GM21576 (cell line): ENCODE results near the gene SH2D7.

ENCODE experiments used
- ATAC-seq: cut with Tn5 transposase; IDR thresholded peaks from one replicate; pipeline ENCODE4 v1.9.1; 2021; ENCODE audit warnings: mild to moderate bottlenecking, moderate library complexity; ENCODE audit not compliant: unreplicated experiment

SH2D7 gene

DNA sequence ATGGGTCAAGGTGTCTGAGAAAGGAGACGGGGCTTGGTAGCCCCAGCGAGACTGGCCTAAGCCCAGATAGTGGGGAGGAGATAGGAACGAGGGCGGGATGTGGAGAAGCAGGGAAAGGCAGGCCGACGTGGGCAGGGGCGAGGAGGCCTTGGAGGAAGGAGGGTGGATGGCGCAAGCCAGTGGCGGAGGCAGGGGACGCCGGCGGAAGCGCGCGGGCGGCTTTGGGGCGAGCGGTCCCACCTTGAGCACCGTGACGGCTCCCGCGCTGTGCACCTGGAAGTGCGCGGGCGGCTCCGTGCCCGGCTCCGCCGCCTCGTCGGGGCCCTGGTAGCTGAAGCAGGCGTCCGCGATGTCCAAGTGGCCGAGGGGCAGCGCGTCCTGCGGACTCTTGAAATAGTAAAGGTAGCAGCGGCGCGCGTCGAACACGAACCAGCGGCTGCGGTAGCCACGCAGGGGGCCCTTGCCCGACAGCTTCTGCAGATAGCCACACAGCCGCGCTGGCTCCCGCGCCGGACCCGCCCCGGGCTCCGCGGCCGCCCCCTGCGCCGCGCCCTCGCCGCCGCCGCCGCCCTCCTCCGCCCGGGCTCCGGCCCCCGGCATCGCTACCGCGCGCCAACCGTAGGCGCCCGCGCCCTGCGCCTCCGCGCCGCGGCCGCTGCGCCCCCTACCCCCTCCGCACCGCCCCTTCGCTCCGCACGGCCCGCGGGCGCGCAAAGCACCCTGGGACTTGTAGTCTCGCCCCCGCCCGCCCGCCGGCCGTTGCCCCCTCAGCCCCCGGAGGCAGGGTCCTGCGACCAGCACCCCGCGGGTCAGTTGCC, 15.1 kb upstream of the SH2D7 start, which contains the start of gene TBC1D2B:
TSS of gene TBC1D2B (minus strand) at position 659 of the 818 bp plus-strand sequence. CDS start at position 600, 59 bp downstream.
- ATAC-seq = peak; percentile 59

DNA sequence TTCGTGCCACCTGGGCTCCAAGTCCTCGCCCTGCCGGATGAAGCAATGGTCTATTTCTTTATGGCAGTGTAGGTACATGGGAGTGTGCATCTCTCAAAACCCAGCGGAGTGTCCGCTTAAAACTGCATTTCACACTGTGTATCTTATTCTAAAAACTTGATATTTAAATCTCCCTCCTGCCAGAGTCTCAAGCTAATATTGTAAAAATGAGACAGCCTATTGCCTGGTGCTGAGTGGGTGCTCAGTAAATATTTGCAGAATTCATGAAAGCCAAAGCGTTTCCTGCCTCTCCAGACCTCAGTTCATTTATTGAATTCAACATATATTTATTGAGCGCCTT, 14.5 kb upstream of the SH2D7 start:
- no peak for ATAC-seq

DNA sequence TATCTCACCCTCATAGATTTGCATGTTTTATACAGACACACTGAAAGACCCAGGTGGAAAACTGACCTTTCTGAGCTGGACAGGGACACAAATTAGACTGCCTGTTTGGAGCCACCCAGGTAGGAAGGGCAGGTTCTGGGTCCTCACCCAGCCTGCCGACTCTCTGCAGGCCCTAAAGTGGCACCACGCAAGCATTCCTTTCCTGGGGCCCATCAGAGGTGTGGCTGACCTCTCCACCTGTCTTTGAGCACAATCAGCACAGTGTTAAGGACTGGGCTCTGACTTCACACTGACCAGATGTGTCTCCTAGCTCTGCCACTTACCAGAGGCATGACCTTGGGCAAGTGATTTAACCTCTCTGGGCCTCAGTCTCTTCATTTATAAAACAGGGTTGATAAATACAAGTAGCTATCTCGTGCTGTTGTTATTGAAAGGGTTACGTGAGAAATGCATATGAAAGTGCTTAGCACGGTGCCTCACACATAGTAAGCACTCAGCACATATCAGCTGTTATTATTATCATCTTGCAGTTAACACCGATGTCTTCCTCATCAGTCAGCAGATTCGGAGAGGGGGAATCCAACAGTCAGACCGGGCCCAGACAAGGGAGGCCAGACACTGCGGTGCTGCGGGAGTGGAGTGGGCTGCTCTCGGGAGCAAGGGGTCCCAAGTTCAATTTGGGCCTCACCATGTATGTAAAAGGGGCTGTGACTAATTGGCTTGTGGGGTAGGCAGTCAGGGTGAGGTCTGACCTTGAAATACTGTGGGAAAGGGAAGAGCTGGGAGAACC, 12.9 kb upstream of the SH2D7 start:
- no peak for ATAC-seq

DNA sequence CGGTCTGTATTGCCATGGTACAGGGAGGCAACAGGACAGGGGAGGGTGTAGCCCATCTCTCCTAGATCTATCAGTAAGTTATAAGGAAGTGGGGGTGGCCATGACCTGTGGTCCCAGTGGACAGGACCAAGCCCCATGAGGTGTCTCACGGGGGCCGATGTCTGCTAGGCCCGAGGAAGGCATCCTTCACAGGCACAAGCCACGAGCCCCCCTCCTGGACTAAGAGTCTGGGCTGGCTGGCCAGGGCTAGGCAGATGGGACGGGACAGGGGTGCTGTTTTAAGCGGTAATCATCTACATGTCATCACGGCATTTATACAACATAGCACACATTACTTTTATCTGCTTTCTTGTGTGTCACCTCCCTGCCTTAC, 12.3 kb upstream of the SH2D7 start:
- no peak for ATAC-seq

DNA sequence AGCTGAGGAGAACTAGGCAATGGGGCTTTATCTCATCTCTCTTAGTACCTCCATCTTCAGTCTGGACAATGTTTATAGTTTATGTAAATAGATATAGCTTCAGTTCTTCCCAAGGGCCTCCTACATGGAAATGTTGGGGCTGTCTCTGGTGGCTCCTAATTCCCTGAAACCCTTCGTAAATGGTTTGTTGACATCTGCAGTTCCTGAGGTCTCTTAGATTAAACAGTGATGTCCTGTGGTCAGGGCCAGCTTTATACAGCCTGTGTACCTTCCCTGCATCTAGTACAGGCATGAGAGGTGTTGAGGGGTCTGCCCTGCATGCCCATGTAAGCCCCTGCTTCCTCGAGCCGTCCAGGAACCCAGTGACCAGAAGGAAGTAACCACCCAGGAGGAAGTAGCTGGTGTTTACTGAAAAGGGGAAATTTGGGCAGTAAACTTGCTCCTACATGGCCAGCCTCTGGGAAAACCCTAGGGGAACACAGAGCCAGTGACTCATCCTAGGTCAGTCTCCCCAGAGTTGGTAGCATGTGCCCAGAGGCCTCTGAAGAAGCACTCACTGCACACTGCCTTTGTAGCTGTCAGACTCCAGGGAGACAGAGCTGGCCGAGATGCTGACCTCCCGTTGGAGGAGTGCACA, 10.1 kb upstream of the SH2D7 start:
- no peak for ATAC-seq

DNA sequence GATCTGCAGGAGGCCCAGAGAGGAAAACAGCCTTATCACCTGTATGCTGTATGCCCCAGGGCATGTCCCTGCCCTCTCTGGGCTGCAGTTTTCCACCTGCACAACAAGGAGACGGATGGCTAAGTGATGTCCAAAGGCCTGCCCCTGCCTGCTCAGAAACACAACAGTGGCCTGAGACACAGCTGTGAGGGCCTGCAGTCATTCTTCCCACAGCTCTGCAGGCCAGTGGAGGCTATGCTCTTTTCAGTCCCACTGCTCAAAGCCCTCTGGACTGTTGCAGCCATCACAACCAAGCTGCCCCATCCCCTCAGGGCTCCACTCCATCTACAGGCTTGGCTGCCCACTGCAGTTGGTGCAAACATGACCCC, 9.6 kb upstream of the SH2D7 start:
- no peak for ATAC-seq

DNA sequence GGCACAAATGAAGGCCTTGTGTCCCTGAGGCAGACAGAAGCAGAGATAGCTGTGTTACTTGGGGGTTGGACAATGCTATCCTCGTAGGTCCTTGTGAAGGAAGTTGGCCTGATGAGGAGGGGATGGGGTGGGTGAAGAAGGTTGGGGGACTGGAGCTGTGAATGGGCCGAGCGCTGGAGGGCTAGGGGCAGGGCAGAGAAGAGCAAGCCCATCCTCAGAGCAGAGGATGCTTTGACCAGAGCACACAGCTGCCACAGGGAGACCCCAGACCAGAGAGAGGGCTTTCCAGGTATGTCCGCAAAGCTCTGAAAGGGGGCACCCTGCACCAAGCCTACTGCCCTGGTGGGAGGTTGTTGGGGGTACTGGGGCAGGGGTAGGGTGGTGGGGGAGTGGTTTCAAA, 9.2 kb upstream of the SH2D7 start:
- ATAC-seq = no peak

DNA sequence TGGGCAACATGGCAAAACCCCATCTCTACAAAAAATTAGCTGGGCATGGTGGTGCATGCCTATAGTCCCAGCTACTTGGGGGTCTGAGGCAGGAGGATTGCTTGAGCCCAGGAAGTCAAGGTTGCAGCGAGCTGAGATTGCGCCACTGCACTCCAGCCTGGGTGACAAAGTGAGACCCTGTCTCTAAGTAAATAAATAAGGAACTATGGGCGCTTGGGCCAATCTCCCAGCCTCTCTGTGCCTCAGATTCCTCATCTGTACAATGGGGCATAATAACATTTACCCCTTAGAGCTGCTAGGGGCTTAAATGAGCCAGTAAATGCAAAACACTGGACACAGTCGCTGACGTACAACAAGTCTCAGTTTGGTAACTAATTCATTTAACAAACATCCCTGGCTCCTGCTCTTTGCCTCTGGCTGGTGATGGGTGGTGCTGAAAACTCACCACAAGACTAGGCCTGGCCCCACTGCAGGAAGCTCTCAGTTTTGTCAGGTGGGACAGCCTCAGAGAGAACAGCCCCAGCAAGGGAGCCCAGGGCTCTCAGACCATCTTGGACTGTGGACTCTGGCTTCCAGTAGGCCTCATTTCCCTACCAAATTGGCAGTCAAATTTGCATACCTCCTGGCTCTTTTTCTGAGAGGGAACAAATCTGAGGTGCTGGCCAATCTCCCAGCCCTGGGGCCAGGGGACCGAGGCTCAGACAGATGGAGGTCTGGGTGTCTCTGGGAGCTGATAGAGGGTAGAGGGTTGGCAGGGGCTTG, 8.5 kb upstream of the SH2D7 start:
- ATAC-seq = no peak

DNA sequence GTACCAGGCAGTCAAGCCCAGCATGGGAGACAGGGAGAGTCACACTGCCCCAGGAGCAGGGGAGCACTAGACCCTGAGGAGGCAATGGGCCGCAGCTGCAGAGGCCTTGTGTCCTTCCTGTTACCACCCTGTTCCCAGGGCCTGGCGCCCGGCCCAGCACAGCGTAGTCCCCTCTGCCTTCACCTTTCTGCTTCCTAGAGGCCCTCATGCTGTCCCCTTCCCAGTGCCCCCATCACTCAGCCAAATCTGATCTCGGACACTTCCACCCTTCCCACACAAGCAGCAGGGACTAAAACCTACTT, 8.0 kb upstream of the SH2D7 start:
- ATAC-seq = no peak

DNA sequence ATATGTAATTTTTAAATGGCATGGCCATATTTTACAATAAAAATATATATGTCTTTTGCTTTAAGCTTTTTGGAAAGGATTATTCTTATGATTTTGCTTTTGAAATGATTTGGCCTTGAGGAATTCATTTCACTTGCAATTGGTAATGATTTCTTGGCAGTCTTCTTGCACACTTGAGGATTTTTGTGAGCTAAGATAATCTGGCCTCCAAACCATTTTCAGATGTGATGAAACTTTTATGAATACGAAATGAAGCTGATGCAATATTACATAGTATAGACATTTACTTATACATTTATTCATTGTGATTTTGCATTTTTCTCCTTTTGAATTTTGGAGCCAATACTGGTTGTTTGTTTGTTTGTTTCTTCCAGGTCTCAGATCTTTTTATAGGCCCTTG, 6.4 kb upstream of the SH2D7 start:
- no peak for ATAC-seq

DNA sequence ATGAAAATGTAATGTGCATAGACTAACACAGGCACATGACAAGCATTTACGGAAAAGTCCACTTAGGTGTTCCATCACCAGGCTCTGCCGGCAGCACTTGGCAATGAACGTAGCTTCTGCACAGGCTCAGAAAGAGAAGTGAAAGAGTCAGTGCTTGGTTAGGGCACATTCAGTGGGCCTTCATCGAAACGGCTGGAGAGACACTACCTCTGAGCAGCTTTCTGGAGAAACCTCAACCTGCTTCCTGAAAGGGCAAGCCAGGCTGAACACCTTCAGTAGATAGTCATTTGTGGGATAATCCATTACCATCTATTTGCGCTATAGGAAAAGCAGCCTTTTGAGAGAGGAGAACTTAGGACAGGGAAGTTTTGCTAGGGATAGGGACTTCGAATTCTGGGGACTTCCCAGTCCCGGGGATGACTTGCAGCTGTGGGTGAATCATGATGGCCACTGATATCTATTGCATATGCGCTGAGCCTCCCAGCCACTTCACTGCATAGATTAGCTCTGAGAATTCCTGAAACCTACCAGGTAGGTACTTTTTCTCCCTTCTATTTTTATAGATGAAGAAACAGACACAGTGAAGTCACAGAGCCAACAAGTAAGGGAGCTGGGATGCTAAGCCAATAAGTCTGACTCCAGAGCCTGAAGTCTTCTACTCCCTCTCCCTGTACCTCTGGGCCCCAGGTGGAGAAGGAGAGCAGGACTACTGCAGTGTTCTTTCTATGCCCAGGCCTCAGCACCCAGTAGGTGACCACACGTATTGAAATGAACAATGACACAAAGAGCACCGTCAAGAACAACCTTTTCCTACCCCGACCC, 4.2 kb upstream of the SH2D7 start:
- peak; percentile 78 for ATAC-seq

DNA sequence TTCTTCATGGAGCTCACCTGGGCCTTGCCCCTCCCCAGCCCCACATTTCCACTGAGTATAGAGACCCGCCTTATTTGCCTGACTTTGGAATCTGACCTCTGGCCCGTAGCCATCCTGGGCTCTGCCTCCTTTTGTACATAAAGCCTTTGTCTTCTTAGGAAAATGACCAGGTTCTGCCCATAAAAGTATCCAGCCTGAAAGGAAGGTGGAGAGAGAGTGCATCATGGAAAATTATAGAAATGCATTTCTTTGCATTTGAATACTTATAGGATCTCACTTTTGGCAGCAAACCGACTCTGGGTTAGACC, 3.6 kb upstream of the SH2D7 start:
- no peak for ATAC-seq

DNA sequence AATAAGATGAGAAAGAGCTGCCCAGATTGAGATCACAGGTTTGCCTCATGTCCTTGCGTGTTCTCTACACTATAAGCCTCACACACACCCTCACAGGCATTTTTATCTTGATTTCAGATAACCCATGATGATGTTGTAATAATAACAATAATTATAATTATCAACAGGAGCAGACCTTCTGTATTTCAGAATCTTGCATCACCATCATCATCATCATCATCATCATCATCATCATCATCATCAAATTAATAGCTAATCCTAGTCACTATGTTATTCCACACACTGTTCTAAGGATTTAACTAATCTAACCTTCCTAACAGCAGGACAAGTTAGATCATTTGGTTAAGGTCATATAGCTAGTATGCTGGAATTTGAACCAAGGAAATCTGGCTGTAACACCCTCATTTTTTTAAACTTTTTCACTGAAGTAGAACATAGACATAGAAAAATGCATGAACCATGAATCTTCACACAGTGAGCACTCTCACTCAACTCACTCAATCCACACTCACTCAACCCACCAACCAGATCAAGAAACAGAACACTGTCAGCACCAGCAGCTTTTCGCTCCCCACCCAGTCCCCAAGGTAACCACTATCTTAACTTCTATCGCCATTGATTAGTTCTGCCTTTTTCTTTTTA, 1.8 kb upstream of the SH2D7 start:
- no peak for ATAC-seq

DNA sequence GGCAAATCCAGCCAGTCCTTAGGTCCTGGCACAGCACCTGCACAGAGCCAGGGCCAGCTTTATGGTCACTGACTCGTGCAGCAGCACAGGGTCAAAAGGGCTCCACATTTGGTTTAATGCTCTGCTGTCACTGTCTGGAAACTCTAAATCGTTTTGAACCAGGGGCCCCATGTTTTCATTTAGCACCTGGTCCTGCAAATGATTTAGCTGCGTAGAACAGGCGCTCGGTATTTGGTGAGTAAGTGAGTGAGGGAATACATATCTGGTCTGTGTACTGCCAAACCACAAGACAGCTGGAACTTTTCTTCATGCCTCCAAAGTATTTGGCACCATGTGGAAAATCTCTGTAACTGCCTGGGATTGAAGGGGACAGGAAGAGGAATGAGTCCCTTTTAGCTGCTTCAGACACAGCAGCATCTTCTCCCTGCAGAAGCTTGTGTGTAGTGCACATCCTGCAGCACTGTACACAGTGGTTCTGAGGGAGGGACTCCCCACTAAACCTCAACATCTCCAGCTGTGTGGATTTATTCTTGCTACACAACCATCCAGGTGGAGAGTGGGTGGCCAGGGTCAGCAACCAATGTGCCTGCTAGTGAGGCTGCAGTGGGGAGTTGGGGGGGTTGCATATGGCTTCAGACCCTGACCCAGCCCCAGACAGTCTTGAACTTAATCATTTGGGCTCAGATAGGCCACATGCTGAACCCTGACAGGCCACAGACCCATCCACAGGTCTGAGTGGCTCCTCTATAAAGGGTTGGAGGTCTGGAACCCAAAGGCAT, 1.1 kb downstream of the SH2D7 start:
- no peak for ATAC-seq

DNA sequence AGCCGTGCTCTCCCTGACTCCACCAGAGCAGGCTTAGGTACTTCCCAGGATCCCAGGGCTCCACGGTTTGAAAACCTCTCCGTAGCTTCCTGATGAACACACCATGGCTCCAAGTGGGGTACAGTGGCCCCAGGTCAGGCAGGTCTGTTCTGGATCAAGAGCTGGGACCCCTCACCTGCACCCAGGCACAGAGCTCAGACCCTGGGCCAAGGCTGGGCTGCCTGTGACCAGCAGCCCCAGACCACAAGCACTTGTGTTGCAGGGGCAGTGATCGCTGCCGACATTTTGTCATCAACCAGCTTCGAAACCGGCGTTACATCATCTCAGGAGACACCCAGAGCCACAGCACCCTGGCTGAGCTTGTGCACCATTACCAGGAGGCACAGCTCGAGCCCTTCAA, 5.3 kb downstream of the SH2D7 start:
- no peak for ATAC-seq

DNA sequence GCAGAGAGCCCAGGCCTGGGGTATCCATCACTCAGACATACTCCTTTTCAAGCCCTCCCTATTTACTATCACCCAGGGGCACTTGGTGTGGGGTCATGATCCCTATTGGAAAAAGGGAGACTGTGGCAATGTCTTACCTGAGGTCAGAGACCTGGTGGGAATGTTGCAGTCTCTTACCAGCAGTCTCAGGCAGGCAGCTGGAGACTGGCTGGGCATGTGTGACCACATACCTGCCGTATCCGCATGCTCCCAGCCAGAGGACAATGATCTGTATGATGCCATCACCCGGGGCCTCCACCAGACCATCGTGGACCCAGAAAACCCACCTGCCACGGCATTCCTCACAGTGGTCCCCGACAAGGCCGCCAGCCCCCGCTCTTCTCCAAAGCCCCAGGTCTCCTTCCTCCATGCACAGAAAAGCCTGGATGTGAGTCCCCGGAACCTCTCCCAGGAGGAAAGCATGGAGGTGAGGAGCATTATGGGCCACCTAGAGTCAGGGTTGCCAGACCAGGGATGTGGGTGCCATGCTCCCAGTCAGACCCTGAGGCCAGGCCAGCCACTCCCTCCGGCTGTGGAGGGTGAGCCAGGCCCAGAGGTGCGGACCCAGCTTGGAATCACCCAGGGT, 5.9 kb downstream of the SH2D7 start:
- ATAC-seq = no peak

DNA sequence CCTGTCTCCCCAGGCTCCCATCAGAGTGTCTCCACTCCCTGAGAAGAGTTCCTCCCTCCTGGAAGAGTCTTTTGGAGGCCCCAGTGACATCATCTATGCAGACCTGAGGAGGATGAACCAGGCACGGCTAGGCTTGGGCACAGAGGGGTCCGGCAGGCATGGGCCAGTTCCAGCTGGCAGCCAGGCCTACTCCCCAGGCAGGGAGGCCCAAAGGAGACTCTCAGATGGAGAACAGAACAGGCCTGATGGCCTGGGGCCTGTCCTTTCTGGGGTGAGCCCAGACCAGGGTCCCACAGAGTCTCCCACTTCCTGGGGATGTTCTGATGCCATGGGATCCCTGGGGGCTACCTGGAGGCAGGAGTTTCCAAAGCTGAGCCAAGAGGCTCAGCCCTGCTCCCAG, 8.5 kb downstream of the SH2D7 start:
- no peak for ATAC-seq

DNA sequence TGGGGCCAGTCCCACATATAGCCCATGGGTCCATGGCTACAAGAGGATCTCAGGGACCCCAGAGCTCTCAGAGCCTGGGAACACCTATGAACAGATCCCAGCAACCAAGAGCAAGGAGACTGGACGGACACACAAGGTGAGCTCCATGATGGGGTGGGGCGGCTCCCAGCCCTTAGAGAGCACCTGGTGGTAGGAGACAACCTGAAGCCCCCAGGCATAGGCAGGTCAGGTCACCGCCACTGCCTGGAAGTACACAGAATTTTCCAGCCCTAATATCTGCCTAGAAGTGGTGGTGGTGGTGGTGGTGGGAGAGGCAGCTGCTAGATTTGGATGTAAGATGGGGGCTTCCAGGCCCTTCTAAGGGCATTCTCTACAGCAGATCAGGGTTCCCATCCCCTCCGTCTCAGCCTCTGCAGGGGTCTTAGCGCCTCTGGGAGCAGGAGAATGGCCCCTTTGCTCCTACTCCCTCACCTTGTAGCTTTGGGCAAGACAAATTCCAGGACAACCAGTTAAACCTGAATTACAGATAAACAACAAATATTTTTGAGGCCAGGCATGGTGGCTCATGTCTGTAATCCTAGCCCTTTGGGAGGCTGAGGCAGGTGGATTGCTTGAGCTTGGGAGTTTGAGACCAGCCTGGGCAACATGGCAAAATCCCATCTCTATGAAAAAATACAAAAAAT, 9.2 kb downstream of the SH2D7 start:
- no peak for ATAC-seq

DNA sequence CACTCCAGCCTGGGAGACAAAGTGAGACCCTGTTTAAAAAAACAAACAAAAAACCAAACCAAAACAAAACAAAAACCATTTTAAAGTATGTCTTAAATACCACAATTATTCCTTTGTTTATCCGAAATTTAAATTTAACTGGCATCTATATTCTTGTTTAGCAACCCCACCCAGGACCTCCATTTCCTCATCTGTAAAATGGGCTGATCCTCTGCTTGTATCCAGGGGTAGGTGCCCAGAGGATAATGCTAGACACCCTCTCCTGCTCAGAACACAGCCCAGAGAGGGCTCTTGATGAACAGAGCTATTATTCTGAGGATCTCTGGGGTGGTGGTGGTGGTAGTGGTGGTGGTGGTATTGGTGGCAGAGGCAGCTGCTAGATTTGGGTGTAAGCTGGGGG, 9.8 kb downstream of the SH2D7 start:
- ATAC-seq = no peak
